Mesenchymal stem cell (in vitro differentiated cells and primary cell): ENCODE measurements around the gene PRCC.

Source experiments
- DNase-seq: peaks from one replicate; pipeline ENCODE4 v3.0.0-alpha.2; 2013
- H2AFZ ChIP-seq: one replicate; pipeline ENCODE4 v1.6.1; 2013; ENCODE audit warnings: low read depth, mild to moderate bottlenecking, control low read depth, inconsistent platforms, low read length, moderate library complexity
- H2AK5ac ChIP-seq: 2 replicates; pipeline ENCODE4 v1.6.1; 2013; ENCODE audit warnings: low read length, moderate library complexity, mild to moderate bottlenecking, inconsistent platforms; ENCODE audit not compliant: severe bottlenecking
- H2BK120ac ChIP-seq: one replicate; pipeline ENCODE4 v1.6.1; 2013; ENCODE audit warnings: low read depth, mild to moderate bottlenecking, inconsistent platforms, low read length, moderate library complexity
- H2BK12ac ChIP-seq, 2 experiments: one replicate each; pipeline ENCODE4 v1.6.1; 2013; ENCODE audit warnings: inconsistent platforms in 2 of 2, low read length in 2 of 2, mild to moderate bottlenecking in 2 of 2, moderate library complexity in 2 of 2, control low read depth in 1 of 2
- H2BK15ac ChIP-seq: one replicate; pipeline ENCODE4 v1.6.1; 2013; ENCODE audit warnings: mild to moderate bottlenecking, low read depth, inconsistent platforms; ENCODE audit not compliant: poor library complexity, severe bottlenecking
- H2BK5ac ChIP-seq: 2 replicates; pipeline ENCODE4 v1.6.1; 2013; ENCODE audit warnings: low read depth, mild to moderate bottlenecking, low read length, control low read depth, inconsistent platforms; ENCODE audit not compliant: poor library complexity, severe bottlenecking
- H3K14ac ChIP-seq, 2 experiments: one replicate each; pipeline ENCODE4 v1.6.1; 2013; ENCODE audit warnings: inconsistent platforms in 2 of 2, low read length in 2 of 2, control low read depth in 1 of 2, mild to moderate bottlenecking in 1 of 2, moderate library complexity in 1 of 2
- H3K18ac ChIP-seq, 2 experiments: one replicate each; pipeline ENCODE4 v1.6.1; 2013; ENCODE audit warnings: inconsistent platforms in 2 of 2, low read length in 2 of 2, control low read depth in 1 of 2, low read depth in 1 of 2, mild to moderate bottlenecking in 1 of 2
- H3K23ac ChIP-seq, 2 experiments: one replicate each; pipeline ENCODE4 v1.6.1; 2013; ENCODE audit warnings: inconsistent platforms in 2 of 2, low read length in 2 of 2, mild to moderate bottlenecking in 2 of 2, moderate library complexity in 2 of 2, control low read depth in 1 of 2
- H3K27ac ChIP-seq: 2 replicates; pipeline ENCODE4 v1.5.1; 2013; ENCODE audit warnings: mild to moderate bottlenecking, moderate library complexity, low read length, control low read depth, inconsistent platforms; ENCODE audit not compliant: poor library complexity, severe bottlenecking
- H3K27me3 ChIP-seq, 2 experiments: 2 replicates each; pipeline versions ENCODE4 v1.6.1 to v1.7.0; 2013; ENCODE audit warnings: low read length in 2 of 2, mild to moderate bottlenecking in 2 of 2, moderate library complexity in 2 of 2, control low read depth in 1 of 2, inconsistent platforms in 1 of 2; ENCODE audit not compliant: control insufficient read depth in 1 of 2, insufficient read depth in 1 of 2
- H3K36me3 ChIP-seq, 2 experiments: 2 replicates each; pipeline versions ENCODE4 v1.6.1 to v1.7.0; 2013; ENCODE audit warnings: low read length in 2 of 2, control low read depth in 1 of 2, inconsistent platforms in 1 of 2, low read depth in 1 of 2, mild to moderate bottlenecking in 1 of 2; ENCODE audit not compliant: insufficient read depth in 2 of 2, control insufficient read depth in 1 of 2
- H3K4ac ChIP-seq, 2 experiments: one replicate each; pipeline ENCODE4 v1.6.1; 2013; ENCODE audit warnings: inconsistent platforms in 2 of 2, low read length in 2 of 2, mild to moderate bottlenecking in 2 of 2, moderate library complexity in 2 of 2, control low read depth in 1 of 2, low read depth in 1 of 2
- H3K4me1 ChIP-seq: 2 replicates; pipeline ENCODE4 v1.6.1; 2013; ENCODE audit warnings: low read depth, low read length, control low read depth; ENCODE audit not compliant: control insufficient read depth, insufficient read depth
- H3K4me2 ChIP-seq: 2 replicates; pipeline ENCODE4 v1.6.1; 2013; ENCODE audit warnings: low read length, mild to moderate bottlenecking, inconsistent platforms; ENCODE audit not compliant: poor library complexity, severe bottlenecking
- H3K4me3 ChIP-seq, 2 experiments: 2 replicates each; pipeline versions ENCODE4 v1.5.1 to v1.7.0; 2013; ENCODE audit warnings: low read length in 2 of 2, mild to moderate bottlenecking in 2 of 2, control low read depth in 1 of 2, low read depth in 1 of 2; ENCODE audit not compliant: insufficient read depth in 1 of 2
- H3K79me1 ChIP-seq: replicated peaks from 2 replicates; pipeline ENCODE4 v1.6.1; 2013; ENCODE audit warnings: mild to moderate bottlenecking, control low read depth, low read length, inconsistent platforms; ENCODE audit not compliant: poor library complexity, severe bottlenecking
- H3K9ac ChIP-seq: 2 replicates; pipeline ENCODE4 v1.7.0; 2013; ENCODE audit warnings: mild to moderate bottlenecking, low read length, moderate library complexity
- H3K9me3 ChIP-seq: 2 replicates; pipeline ENCODE4 v1.7.0; 2013; ENCODE audit warnings: mild to moderate bottlenecking, low read length; ENCODE audit not compliant: control insufficient read depth
- H4K8ac ChIP-seq: one replicate; pipeline ENCODE4 v1.6.1; 2013; ENCODE audit warnings: inconsistent platforms, mild to moderate bottlenecking, low read length, moderate library complexity
- H4K91ac ChIP-seq: one replicate; pipeline ENCODE4 v1.6.1; 2013; ENCODE audit warnings: mild to moderate bottlenecking, low read length, inconsistent platforms
- WGBS: methylation state at CpG from one replicate; pipeline ENCODE4 v1.1.7; 2013; ENCODE audit warnings: mixed read lengths; 5-methylcytosine and 5-hydroxymethylcytosine counted together

The PRCC gene

DNA sequence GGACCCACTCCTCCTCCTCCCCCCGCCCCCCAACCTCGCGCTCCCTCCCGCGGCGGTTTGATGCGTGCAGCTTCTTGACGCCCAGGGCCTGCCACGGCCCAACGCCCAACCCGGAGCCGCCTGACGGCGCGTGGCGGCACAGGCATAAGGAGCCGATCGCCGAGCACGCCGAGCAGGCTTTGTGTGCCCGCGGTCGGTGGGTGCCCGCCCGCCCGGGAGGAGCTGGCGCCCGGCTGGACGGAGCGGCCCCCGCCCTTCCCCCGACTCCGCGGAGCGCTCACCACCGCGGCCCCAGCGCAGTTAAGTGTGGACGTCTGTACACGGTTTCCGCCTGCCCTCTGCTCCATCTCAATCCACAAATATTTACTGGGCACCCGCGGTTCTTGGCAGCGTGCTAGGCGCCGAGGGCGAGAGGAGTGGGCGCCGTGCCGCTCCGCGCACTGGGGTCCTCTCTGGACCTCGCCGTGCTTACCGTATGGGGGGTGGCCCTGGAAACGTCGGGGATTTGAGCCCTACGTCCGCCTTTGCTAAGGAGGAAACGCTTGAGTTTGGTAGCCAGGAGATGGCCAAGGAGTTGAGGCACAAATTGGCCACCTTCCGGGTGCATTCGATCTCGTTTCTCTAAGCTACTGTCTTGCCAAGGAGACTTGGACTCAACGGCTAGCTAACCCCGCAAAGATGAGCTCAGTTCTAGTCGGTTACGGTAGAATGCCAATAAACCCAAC lies 15.4 kb upstream of the PRCC start:
- Histone ChIP-seq H3K4me2 (peak overlapping the region; percentile 82), H3K79me1 (peaks cover 9% of the 10 kb centered on the region), H3K4me1 (peaks cover 29% of the 10 kb centered on the region), H3K23ac (peak overlapping the region in 1 of 2 experiments; percentile 66), H3K9ac (peak overlapping the region; percentile 98), H4K8ac (peak overlapping the region; percentile 93), H3K36me3 (peaks cover 3 to 11% of the 10 kb centered on the region in 2 experiments), H3K18ac (peak overlapping the region; percentile 95 to 100), H3K14ac (peak overlapping the region in 1 of 2 experiments; percentile 98), H2BK5ac (peak overlapping the region; percentile 15), H2AK5ac (peak overlapping the region; percentile 44), H2BK12ac (peak overlapping the region; percentile 38 to 85), H3K4ac (peak overlapping the region; percentile 90 to 92), H2AFZ (peak overlapping the region; percentile 60), H3K4me3 (peak overlapping the region; percentile 84 to 97), H3K27ac (peak overlapping the region; percentile 77), H2BK120ac (peak overlapping the region; percentile 77), H4K91ac (peak overlapping the region; percentile 83), H3K9me3 (no peaks in the 10 kb centered on the region), H2BK15ac (peak overlapping the region; percentile 95), H3K27me3 (no peaks in the 10 kb centered on the region)
- WGBS = under 1% methylated on average over 53 of the region's 68 CpGs
- peak; percentile 97 for DNase-seq

DNA sequence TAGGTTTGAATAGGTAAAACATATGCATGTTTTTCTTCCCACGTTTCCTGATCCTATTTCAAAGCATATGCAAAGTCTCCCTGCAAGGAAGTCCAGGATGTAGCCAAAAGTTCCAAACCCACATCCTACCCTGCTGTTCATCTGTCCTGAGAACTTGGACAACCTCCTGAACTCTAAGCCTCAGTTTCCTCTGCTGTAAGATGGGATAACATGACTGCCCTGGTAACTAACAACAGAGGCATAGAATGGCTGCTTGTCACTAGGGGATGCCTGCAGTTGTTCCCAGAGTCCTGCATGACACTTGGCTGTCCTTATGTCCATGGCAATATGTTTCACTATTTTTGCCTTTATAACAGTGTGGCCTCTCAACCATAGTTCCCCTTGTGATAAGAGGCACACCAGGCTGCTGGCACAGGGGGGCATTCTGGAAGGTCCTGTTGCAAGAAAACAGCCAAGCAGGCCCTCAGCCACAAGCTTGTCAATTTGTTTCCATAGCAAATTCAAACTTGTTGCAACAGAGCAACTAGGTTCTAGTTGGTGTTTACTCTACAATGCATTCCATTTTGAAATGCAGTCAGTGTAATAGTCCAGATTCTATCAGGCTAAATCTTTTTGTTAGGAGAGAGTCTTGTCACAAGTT lies 14.4 kb upstream of the PRCC start:
- Histone ChIP-seq H2BK15ac (no peak overlapping the region), H3K9ac (peak overlapping the region; percentile 98), H3K4me3 (peak overlapping the region in 1 of 2 experiments; percentile 97), H3K4ac (peak overlapping the region in 1 of 2 experiments; percentile 46), H3K9me3 (no peaks in the 10 kb centered on the region), H3K36me3 (peaks cover 3 to 11% of the 10 kb centered on the region in 2 experiments), H3K23ac (no peak overlapping the region), H2BK120ac (no peak overlapping the region), H2BK5ac (no peak overlapping the region), H2BK12ac (no peak overlapping the region), H3K4me1 (peaks cover 23% of the 10 kb centered on the region), H2AFZ (no peak overlapping the region), H4K91ac (peak overlapping the region; percentile 31), H3K27me3 (no peaks in the 10 kb centered on the region), H4K8ac (no peak overlapping the region), H3K79me1 (peaks cover 12% of the 10 kb centered on the region), H2AK5ac (no peak overlapping the region), H3K27ac (no peak overlapping the region), H3K14ac (no peak overlapping the region), H3K18ac (peak overlapping the region in 1 of 2 experiments; percentile 28), H3K4me2 (peak overlapping the region; percentile 3)
- peak; percentile 86 for DNase-seq
- WGBS = 48% methylated on average over 1 of the region's 1 CpG

DNA sequence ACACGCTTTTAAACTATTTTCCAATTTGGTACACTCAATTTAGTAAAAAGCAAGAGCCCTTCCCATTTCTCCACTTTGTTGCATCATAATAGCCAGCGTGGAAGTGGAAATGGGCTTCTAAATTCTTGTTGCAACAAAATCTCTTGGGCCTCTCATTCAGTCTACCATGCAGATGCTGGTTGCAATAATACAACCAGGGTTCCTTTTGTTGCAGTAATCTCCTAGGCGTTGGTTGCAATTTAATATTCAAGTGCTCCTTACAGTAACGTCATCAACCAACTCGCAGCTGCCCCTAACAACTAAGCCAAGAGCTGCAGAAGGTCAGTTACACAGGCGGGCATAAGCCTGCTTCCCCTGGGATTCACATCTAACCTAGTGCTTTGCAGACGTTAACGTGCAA lies 13.1 kb upstream of the PRCC start:
- no peak overlapping the region for H3K9ac ChIP-seq
- no peak overlapping the region for H3K18ac ChIP-seq
- H4K91ac ChIP-seq = no peak overlapping the region
- no peak overlapping the region for H2BK5ac ChIP-seq
- H3K79me1 ChIP-seq = peaks cover 12% of the 10 kb centered on the region
- 95% methylated on average over 8 of the region's 8 CpGs for WGBS
- no peak overlapping the region for H3K4me2 ChIP-seq
- H3K4me3 ChIP-seq = no peak overlapping the region
- no peak overlapping the region for H3K4ac ChIP-seq
- H3K14ac ChIP-seq = no peak overlapping the region
- no peak overlapping the region for H3K27ac ChIP-seq
- H2BK12ac ChIP-seq = no peak overlapping the region
- no peak overlapping the region for H2AFZ ChIP-seq
- no peak for DNase-seq
- no peaks in the 10 kb centered on the region for H3K27me3 ChIP-seq
- no peak overlapping the region for H2AK5ac ChIP-seq
- no peak overlapping the region for H3K23ac ChIP-seq
- H4K8ac ChIP-seq = no peak overlapping the region
- peak overlapping the region; percentile 49 for H2BK120ac ChIP-seq
- no peaks in the 10 kb centered on the region for H3K9me3 ChIP-seq
- H3K36me3 ChIP-seq = peaks cover 3 to 7% of the 10 kb centered on the region in 2 experiments
- peaks cover 14% of the 10 kb centered on the region for H3K4me1 ChIP-seq
- no peak overlapping the region for H2BK15ac ChIP-seq

DNA sequence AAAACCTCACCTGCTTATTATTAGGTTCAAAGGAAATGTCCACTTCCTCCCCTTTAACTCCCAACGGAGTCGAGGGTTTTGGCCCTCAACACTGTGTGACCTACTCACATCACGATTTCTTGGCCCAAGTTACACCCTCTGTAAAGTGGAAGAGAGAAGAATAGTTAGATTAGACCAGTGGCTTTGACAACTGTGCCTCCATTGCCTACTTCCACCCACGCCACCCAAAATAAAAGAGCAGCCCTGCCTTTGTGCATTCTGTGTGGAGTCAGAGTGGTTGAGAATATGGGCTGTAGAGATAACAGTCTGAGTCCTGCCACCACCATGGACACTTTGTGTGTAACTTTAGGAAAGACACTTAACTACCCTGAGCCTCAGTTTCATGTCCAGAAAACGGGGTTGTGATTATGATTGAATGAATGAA lies 11.8 kb upstream of the PRCC start:
- Histone ChIP-seq H3K36me3 (peaks cover 0 to 2% of the 10 kb centered on the region in 2 experiments), H3K9ac (no peak overlapping the region), H2BK15ac (no peak overlapping the region), H2BK120ac (no peak overlapping the region), H3K18ac (no peak overlapping the region), H3K27me3 (no peaks in the 10 kb centered on the region), H2AK5ac (no peak overlapping the region), H2AFZ (no peak overlapping the region), H3K27ac (no peak overlapping the region), H3K23ac (no peak overlapping the region), H3K4me1 (peaks cover 7% of the 10 kb centered on the region), H3K14ac (no peak overlapping the region), H4K91ac (no peak overlapping the region), H3K4me3 (no peak overlapping the region), H3K9me3 (no peaks in the 10 kb centered on the region), H2BK12ac (no peak overlapping the region), H2BK5ac (no peak overlapping the region), H3K79me1 (peaks cover 12% of the 10 kb centered on the region), H3K4me2 (no peak overlapping the region), H3K4ac (no peak overlapping the region), H4K8ac (no peak overlapping the region)
- WGBS = 100% methylated on average over 3 of the region's 5 CpGs
- DNase-seq = no peak
